WTC11 (cell line): ENCODE results near the gene EIF3K. TPM values are rescaled to one million over a fixed set of nuclear protein-coding genes. Genes with fewer than 3 reads are reported as not detected.

ENCODE experiments used
- ATAC-seq: fragments of 200-7000 bp; cut with Tn5 transposase; 2 replicates; pipeline ENCODE4 v1.10.0; 2021; ENCODE audit warnings: mild to moderate bottlenecking, moderate library complexity
- CTCF ChIA-PET: fragments of 300-600 bp; sonication (Branson Sonifier 250); formaldehyde crosslinking; loops from one replicate; lab custom pipeline; 2021; ENCODE audit warnings: antibody characterized with exemption; lab: Charles Lee
- POLR2A ChIA-PET: fragments of 350-600 bp; sonication (Branson Sonifier 250); formaldehyde crosslinking; loops from one replicate; lab custom pipeline; 2021; ENCODE audit warnings: antibody characterized with exemption; lab: Charles Lee
- DNase-seq: peaks from one replicate; pipeline ENCODE4 v3.0.0; 2021; ENCODE audit warnings: low spot score
- H3K27ac Mint-ChIP-seq: 2 replicates; pipeline ENCODE4 v1.8.0; 2021; ENCODE audit warnings: mixed read lengths
- H3K27me3 Mint-ChIP-seq: 2 replicates; pipeline ENCODE4 v1.8.0; 2021; ENCODE audit warnings: low read depth, mild to moderate bottlenecking, moderate library complexity, mixed read lengths
- H3K36me3 Mint-ChIP-seq: 2 replicates; pipeline ENCODE4 v1.8.0; 2021; ENCODE audit warnings: mixed read lengths
- H3K4me1 Mint-ChIP-seq: 2 replicates; pipeline ENCODE4 v1.8.0; 2022; ENCODE audit warnings: mixed read lengths
- H3K4me3 Mint-ChIP-seq: 2 replicates; pipeline ENCODE4 v1.8.0; 2021; ENCODE audit warnings: mild to moderate bottlenecking, moderate library complexity, mixed read lengths
- H3K9me3 Mint-ChIP-seq: 2 replicates; pipeline ENCODE4 v1.8.0; 2021; ENCODE audit warnings: mixed read lengths
- CREB1 ChIP-seq: sonication (generic); formaldehyde crosslinking; IDR thresholded peaks from 2 replicates; pipeline ENCODE4 v1.8.0; 2023; ENCODE audit warnings: mild to moderate bottlenecking, missing genetic modification reagents
- GABPB1 ChIP-seq: sonication (generic); formaldehyde crosslinking; IDR thresholded peaks from 2 replicates; pipeline ENCODE4 v1.8.1; 2023; ENCODE audit warnings: mild to moderate bottlenecking, missing genetic modification reagents
- HMGA2 ChIP-seq: fragments of 250-450 bp; sonication (Bioruptor Pico); IDR thresholded peaks from 2 replicates; pipeline ENCODE4 v1.4.0; 2021; ENCODE audit warnings: mild to moderate bottlenecking, moderate library complexity
- KAT7 ChIP-seq: sonication (generic); formaldehyde crosslinking; IDR thresholded peaks from 2 replicates; pipeline ENCODE4 v1.8.1; 2023; ENCODE audit warnings: missing genetic modification reagents, mild to moderate bottlenecking, borderline replicate concordance
- MAX ChIP-seq: sonication (generic); formaldehyde crosslinking; IDR thresholded peaks from 2 replicates; pipeline ENCODE4 v1.8.0; 2022; ENCODE audit warnings: mild to moderate bottlenecking, missing genetic modification reagents
- NFATC4 ChIP-seq: fragments of 250-450 bp; sonication (Bioruptor Pico); IDR thresholded peaks from 2 replicates; pipeline ENCODE4 v1.9.0; 2021; ENCODE audit warnings: mild to moderate bottlenecking
- TEAD1 ChIP-seq: sonication (generic); formaldehyde crosslinking; IDR thresholded peaks from 2 replicates; pipeline ENCODE4 v1.8.0; 2022; ENCODE audit warnings: mild to moderate bottlenecking, missing genetic modification reagents
- TEAD4 ChIP-seq: sonication (generic); formaldehyde crosslinking; IDR thresholded peaks from 2 replicates; pipeline ENCODE4 v1.8.0; 2022; ENCODE audit warnings: mild to moderate bottlenecking, missing genetic modification reagents
- USF2 ChIP-seq: sonication (generic); formaldehyde crosslinking; IDR thresholded peaks from 2 replicates; pipeline ENCODE4 v1.8.1; 2023; ENCODE audit warnings: mild to moderate bottlenecking, missing genetic modification reagents, moderate library complexity
- ZNF532 ChIP-seq: fragments of 250-450 bp; sonication (Bioruptor Pico); IDR thresholded peaks from 2 replicates; pipeline ENCODE4 v1.9.0; 2021; ENCODE audit warnings: mild to moderate bottlenecking, borderline replicate concordance
- total RNA-seq: library from RNA; stranded (reverse); gene quantifications from 3 replicates; pipeline ENCODE4 v1.2.3, GENCODE V29; 2021
- TF ChIP-seq, protein P1 (sequence below): sonication (generic); formaldehyde crosslinking; IDR thresholded peaks from 2 replicates; pipeline ENCODE4 v1.8.1; 2023; ENCODE audit warnings: mild to moderate bottlenecking, moderate library complexity, missing genetic modification reagents
- TF ChIP-seq, protein P2 (sequence below): sonication (generic); formaldehyde crosslinking; IDR thresholded peaks from 2 replicates; pipeline ENCODE4 v1.8.1; 2022; ENCODE audit warnings: low read depth, mild to moderate bottlenecking, moderate library complexity, missing genetic modification reagents, borderline replicate concordance
- TF ChIP-seq, protein P3 (sequence below): fragments of 250-450 bp; sonication (Bioruptor Pico); IDR thresholded peaks from 2 replicates; pipeline ENCODE4 v1.9.0; 2021; ENCODE audit warnings: mild to moderate bottlenecking
- TF ChIP-seq, protein P4 (sequence below): sonication (generic); formaldehyde crosslinking; IDR thresholded peaks from 2 replicates; pipeline ENCODE4 v1.8.0; 2023; ENCODE audit warnings: mild to moderate bottlenecking, missing genetic modification reagents

The EIF3K gene
- total RNA-seq, 1 experiment from 2014 or later, result 416 TPM

GRCh38 chr19:38649305-38650171 is 30.6 kb downstream of the EIF3K start:
- DNase-seq, result no peak
- peak; percentile 2; the same call in 1 of the 2 replicates for ATAC-seq
- Mint-ChIP-seq H3K27me3 (no peaks in the 10 kb centered on the region), H3K36me3 (0 out of 2 replicates have a peak, but pooled peaks cover 4% of the 10 kb centered on the region), H3K4me3 (peak overlapping the region; percentile 94), H3K4me1 (peaks cover 72% of the 10 kb centered on the region), H3K27ac (peak overlapping the region; percentile 55), H3K9me3 (no peaks in the 10 kb centered on the region)
- CTCF ChIA-PET, result interaction anchor here (0.8 to 7.0 kb wide), 5 partner anchors 14 to 40 kb away, joined by 3 to 101 read pairs (median 3); no protein-coding TSS in a partner anchor
- TF ChIP-seq, protein P1, sequence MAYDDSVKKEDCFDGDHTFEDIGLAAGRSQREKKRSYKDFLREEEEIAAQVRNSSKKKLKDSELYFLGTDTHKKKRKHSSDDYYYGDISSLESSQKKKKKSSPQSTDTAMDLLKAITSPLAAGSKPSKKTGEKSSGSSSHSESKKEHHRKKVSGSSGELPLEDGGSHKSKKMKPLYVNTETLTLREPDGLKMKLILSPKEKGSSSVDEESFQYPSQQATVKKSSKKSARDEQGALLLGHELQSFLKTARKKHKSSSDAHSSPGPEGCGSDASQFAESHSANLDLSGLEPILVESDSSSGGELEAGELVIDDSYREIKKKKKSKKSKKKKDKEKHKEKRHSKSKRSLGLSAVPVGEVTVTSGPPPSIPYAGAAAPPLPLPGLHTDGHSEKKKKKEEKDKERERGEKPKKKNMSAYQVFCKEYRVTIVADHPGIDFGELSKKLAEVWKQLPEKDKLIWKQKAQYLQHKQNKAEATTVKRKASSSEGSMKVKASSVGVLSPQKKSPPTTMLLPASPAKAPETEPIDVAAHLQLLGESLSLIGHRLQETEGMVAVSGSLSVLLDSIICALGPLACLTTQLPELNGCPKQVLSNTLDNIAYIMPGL (CRISPR knock-in tag), result no peak
- TF ChIP-seq TEAD1, result no peak
- POLR2A ChIA-PET, result interaction anchor here (0.6 to 4.6 kb wide), 6 partner anchors 13 to 251 kb away, joined by 4 to 44 read pairs (median 14); no protein-coding TSS in a partner anchor

GRCh38 chr19:38650172-38650775 is 31.3 kb downstream of the EIF3K start:
- Mint-ChIP-seq H3K4me1 (peaks cover 73% of the 10 kb centered on the region), H3K4me3 (peak overlapping the region; percentile 94), H3K27me3 (no peaks in the 10 kb centered on the region), H3K36me3 (0 out of 2 replicates have a peak, but pooled peaks cover 4% of the 10 kb centered on the region), H3K9me3 (no peaks in the 10 kb centered on the region), H3K27ac (peak overlapping the region; percentile 80)
- ChIA-PET POLR2A (interaction anchor here (0.6 to 4.6 kb wide), 5 partner anchors 12 to 101 kb away, joined by 3 to 44 read pairs (median 4); no protein-coding TSS in a partner anchor), CTCF (interaction anchor here (0.7 to 7.0 kb wide), 4 partner anchors 13 to 68 kb away, joined by 3 to 101 read pairs (median 3); no protein-coding TSS in a partner anchor)
- no peak for ATAC-seq
- DNase-seq, result no peak
- no peak for TF ChIP-seq HMGA2
- TF ChIP-seq, protein P2, sequence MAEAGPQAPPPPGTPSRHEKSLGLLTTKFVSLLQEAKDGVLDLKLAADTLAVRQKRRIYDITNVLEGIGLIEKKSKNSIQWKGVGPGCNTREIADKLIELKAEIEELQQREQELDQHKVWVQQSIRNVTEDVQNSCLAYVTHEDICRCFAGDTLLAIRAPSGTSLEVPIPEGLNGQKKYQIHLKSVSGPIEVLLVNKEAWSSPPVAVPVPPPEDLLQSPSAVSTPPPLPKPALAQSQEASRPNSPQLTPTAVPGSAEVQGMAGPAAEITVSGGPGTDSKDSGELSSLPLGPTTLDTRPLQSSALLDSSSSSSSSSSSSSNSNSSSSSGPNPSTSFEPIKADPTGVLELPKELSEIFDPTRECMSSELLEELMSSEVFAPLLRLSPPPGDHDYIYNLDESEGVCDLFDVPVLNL, result no peak
- TF ChIP-seq MAX, result no peak
- TF ChIP-seq KAT7 (CRISPR knock-in tag), result no peak
- no peak for TF ChIP-seq ZNF532 (CRISPR knock-in tag)
- no peak for TF ChIP-seq TEAD4 (CRISPR knock-in tag)
- no peak for TF ChIP-seq TEAD1
- TF ChIP-seq, protein P3, sequence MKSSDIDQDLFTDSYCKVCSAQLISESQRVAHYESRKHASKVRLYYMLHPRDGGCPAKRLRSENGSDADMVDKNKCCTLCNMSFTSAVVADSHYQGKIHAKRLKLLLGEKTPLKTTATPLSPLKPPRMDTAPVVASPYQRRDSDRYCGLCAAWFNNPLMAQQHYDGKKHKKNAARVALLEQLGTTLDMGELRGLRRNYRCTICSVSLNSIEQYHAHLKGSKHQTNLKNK, result no peak
- TF ChIP-seq CREB1 (CRISPR knock-in tag), result no peak
- TF ChIP-seq USF2, result no peak
- TF ChIP-seq, protein P4, sequence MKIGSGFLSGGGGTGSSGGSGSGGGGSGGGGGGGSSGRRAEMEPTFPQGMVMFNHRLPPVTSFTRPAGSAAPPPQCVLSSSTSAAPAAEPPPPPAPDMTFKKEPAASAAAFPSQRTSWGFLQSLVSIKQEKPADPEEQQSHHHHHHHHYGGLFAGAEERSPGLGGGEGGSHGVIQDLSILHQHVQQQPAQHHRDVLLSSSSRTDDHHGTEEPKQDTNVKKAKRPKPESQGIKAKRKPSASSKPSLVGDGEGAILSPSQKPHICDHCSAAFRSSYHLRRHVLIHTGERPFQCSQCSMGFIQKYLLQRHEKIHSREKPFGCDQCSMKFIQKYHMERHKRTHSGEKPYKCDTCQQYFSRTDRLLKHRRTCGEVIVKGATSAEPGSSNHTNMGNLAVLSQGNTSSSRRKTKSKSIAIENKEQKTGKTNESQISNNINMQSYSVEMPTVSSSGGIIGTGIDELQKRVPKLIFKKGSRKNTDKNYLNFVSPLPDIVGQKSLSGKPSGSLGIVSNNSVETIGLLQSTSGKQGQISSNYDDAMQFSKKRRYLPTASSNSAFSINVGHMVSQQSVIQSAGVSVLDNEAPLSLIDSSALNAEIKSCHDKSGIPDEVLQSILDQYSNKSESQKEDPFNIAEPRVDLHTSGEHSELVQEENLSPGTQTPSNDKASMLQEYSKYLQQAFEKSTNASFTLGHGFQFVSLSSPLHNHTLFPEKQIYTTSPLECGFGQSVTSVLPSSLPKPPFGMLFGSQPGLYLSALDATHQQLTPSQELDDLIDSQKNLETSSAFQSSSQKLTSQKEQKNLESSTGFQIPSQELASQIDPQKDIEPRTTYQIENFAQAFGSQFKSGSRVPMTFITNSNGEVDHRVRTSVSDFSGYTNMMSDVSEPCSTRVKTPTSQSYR (CRISPR knock-in tag), result no peak
- no peak for TF ChIP-seq GABPB1 (CRISPR knock-in tag)
- no peak for TF ChIP-seq NFATC4 (CRISPR knock-in tag)
